ENCODE results near the gene ZNF346. TPM values are rescaled to one million over a fixed set of nuclear protein-coding genes. Genes with fewer than 3 reads are reported as not detected.
"Not testable (repeated sequence)": the region's sequence is repeated elsewhere in the genome, so short reads cannot be mapped to it uniquely, and the experiment has no call there.

ZNF346 gene, protein sequence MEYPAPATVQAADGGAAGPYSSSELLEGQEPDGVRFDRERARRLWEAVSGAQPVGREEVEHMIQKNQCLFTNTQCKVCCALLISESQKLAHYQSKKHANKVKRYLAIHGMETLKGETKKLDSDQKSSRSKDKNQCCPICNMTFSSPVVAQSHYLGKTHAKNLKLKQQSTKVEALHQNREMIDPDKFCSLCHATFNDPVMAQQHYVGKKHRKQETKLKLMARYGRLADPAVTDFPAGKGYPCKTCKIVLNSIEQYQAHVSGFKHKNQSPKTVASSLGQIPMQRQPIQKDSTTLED
- total RNA-seq: 10 to 100 TPM; 18.7 to 21.7 (median 21.3) TPM

DNA sequence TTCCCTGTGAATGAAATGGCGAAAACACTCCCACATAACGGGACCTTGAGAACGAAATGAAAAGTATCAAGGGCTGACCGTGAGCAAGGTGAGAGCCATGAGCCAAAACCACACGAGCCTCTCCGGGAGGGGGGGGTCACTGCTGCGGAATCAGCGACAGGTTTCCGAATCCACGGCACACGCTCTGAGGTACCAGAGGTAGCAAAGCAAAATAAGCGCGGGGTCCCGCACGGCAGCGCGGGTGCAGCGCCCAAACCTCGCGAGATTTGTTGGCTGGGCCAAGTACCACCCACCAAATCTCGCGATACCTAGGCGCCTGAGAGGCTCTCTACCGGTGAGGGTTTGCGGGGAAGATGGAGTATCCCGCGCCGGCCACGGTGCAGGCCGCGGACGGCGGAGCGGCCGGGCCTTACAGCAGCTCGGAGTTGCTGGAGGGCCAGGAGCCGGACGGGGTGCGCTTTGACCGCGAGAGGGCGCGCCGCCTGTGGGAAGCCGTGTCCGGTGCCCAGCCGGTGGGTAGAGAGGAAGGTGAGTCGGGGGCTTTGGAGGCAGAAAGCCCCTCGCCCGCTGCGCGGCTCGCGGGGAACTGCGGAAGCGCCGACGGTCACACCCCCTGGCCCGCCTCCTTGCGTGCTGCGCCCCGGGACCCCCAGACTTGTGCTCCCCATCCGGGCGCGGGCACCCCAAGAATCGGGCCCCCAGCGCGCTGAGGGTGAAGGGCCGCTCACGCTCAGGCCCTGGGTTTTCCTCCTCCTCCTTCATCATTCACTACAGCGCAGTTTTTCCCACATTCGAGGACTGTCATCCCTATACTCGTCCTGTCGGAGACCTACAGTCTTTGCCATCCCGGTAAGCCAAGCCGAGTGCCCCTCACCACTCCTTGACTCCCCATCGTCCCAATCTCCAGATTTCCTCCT lies at the start of gene ZNF346:
Gene ZNF346 (plus strand): TSS at position 311 of the 917 bp plus-strand sequence. CDS start 43 bp downstream, at position 354.
- peaks cover 31% of the 10 kb centered on the region for H3K4me1 Mint-ChIP-seq (ENCODE audit: low read depth)
- DNase-seq (peak; percentile 90), ATAC-seq (peak; percentile 99)
- no peaks in the 10 kb centered on the region for H3K27me3 Mint-ChIP-seq (ENCODE audit: low read depth)
- peaks cover 7% of the 10 kb centered on the region for H3K36me3 Mint-ChIP-seq (ENCODE audit: insufficient read depth)
- peak within 1 kb of the TSS; percentile 99 for H3K4me3 Mint-ChIP-seq
- no peaks in the 10 kb centered on the region for H3K9me3 Mint-ChIP-seq

DNA sequence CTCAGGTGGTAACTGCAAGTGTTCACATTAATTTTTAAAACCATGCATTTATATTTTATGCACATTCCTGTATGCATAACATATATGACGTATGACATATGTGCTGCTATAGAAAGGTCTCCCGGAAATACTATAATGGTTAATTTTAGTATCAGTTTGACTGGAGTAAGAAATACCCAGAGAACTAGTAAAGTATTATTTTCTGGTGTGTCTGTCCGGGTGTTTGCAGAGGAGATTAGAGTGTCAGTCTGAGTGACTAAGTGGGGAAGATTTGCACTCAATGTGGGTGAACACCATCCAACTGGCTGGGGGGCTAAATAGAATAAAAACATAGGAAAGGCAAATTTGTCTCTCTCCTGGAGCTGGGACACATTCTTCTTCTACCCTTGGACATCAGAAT lies 42.8 kb upstream of the ZNF346 start:
- Mint-ChIP-seq H3K36me3 (ENCODE audit: insufficient read depth) (peaks cover 29% of the 10 kb centered on the region), H3K9me3 (no peaks in the 10 kb centered on the region), H3K27me3 (ENCODE audit: low read depth) (no peaks in the 10 kb centered on the region), H3K4me3 (no peak overlapping the region), H3K4me1 (ENCODE audit: low read depth) (peaks cover 11% of the 10 kb centered on the region)
- ATAC-seq: no peak
- no peak for DNase-seq

DNA sequence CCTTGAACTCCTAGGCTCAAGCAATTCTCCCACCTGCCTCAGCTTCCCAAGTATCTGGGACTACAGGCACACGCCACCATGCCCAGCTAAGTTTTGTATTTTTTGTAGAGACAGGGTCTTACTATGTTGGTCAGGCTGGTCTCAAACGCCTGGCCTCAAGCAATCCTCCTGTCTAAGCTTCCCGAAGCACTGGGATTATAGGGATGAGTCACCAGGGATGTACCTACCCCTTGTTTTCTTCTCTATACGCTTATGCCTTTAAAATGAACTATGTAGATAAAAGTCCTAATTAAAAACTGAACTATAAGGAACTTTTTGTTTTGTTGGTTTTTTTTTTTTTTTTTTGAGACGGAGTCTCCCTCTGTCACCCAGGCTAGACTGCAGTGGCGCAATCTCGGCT lies 41.7 kb upstream of the ZNF346 start:
- H3K27me3 Mint-ChIP-seq (ENCODE audit: low read depth): no peaks in the 10 kb centered on the region
- no peak overlapping the region for H3K4me3 Mint-ChIP-seq
- no peak for DNase-seq
- peaks cover 15% of the 10 kb centered on the region for H3K4me1 Mint-ChIP-seq (ENCODE audit: low read depth)
- H3K36me3 Mint-ChIP-seq (ENCODE audit: insufficient read depth): peaks cover 23% of the 10 kb centered on the region
- no peak for ATAC-seq
- no peaks in the 10 kb centered on the region for H3K9me3 Mint-ChIP-seq

DNA sequence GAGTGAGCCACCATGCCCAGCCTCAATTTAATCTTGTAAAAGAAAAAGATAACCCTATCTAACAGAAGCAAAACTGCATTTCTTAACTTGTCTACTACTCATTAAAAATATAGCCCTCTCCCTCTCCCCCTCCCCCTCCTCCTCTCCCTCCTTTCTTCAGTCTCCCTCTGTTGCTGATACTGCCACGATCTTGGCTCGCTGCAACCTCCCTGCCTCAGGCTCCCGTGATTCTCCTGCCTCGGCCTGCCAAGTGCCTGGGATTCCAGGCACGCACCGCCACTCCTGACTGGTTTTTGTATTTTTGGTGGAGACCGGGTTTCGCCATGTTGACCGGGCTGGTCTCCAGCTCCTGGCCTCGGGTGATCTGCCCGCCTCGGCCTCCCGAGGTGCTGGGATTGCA lies 39.4 kb upstream of the ZNF346 start:
- not testable (repeated sequence) for DNase-seq; H3K4me3 Mint-ChIP-seq; H3K27me3 Mint-ChIP-seq (ENCODE audit: low read depth); ATAC-seq; H3K9me3 Mint-ChIP-seq
- Mint-ChIP-seq H3K36me3 (ENCODE audit: insufficient read depth) (peaks cover 20% of the 10 kb centered on the region), H3K4me1 (ENCODE audit: low read depth) (peaks cover 27% of the 10 kb centered on the region)

DNA sequence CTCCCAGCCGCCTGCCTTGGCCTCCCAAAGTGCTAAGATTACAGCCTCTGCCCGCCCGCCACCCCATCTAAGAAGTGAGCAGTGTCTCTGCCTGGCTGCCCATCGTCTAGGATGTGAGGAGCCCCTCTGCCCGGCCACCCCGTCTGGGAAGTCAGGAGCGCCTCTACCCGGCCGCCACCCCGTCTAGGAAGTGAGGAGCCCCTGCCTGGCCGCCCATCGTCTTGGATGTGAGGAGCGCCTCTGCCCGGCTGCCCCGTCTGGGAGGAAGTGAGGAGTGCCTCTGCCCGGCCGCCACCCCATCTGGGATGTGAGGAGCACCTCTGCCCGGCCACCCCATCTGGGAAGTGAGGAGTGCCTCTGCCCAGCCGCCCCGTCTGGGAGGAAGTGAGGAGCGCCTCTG lies 38.9 kb upstream of the ZNF346 start:
- not testable (repeated sequence) for H3K9me3 Mint-ChIP-seq; H3K4me3 Mint-ChIP-seq; H3K27me3 Mint-ChIP-seq (ENCODE audit: low read depth); ATAC-seq; DNase-seq
- peaks cover 29% of the 10 kb centered on the region for H3K4me1 Mint-ChIP-seq (ENCODE audit: low read depth)
- peaks cover 22% of the 10 kb centered on the region for H3K36me3 Mint-ChIP-seq (ENCODE audit: insufficient read depth)

DNA sequence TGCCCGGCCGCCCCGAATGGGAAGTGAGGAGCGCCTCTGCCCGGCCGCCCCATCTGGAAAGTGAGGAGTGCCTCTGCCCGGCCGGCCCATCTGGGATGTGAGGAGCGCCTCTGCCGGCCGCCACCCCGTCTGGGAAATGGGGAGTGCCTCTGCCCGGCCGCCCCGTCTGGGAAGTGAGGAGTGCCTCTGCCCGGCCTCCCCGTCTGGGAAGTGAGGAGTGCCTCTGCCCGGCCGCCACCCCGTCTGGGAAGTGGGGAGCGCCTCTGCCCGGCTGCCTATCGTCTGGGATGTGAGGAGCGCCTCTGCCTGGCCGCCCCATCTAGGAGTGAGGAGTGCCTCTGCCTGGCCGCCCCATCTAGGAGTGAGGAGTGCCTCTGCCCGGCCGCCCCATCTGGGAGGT lies 38.3 kb upstream of the ZNF346 start:
- peaks cover 17% of the 10 kb centered on the region for H3K36me3 Mint-ChIP-seq (ENCODE audit: insufficient read depth)
- H3K4me3 Mint-ChIP-seq; H3K9me3 Mint-ChIP-seq; ATAC-seq; H3K27me3 Mint-ChIP-seq (ENCODE audit: low read depth); DNase-seq: not testable (repeated sequence)
- peaks cover 30% of the 10 kb centered on the region for H3K4me1 Mint-ChIP-seq (ENCODE audit: low read depth)

DNA sequence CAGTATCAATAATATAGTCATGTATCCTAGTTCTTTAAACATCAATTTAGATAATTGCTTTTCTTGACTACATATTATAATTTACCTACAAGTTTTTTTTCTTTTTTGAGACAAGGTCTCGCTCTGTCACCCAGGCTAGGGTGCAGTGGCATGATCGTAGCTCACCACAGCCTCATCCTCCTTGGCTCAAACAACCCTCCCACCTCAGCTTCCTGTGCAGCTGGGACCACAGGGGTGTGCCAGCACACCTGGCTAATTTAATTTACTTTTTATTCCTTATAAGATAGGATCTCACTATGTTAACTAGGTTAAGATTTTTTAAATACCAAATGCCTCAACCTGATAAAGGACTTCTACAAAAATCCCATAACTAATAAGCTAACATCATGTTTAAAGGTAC lies 37.0 kb upstream of the ZNF346 start:
- ATAC-seq (peak in 1 of 2 donors; percentile 46), DNase-seq (peak; percentile 18)
- peaks cover 11% of the 10 kb centered on the region for H3K36me3 Mint-ChIP-seq (ENCODE audit: insufficient read depth)
- no peaks in the 10 kb centered on the region for H3K27me3 Mint-ChIP-seq (ENCODE audit: low read depth)
- no peaks in the 10 kb centered on the region for H3K9me3 Mint-ChIP-seq
- peak overlapping the region; percentile 38 for H3K4me3 Mint-ChIP-seq
- H3K4me1 Mint-ChIP-seq (ENCODE audit: low read depth): peaks cover 29% of the 10 kb centered on the region

DNA sequence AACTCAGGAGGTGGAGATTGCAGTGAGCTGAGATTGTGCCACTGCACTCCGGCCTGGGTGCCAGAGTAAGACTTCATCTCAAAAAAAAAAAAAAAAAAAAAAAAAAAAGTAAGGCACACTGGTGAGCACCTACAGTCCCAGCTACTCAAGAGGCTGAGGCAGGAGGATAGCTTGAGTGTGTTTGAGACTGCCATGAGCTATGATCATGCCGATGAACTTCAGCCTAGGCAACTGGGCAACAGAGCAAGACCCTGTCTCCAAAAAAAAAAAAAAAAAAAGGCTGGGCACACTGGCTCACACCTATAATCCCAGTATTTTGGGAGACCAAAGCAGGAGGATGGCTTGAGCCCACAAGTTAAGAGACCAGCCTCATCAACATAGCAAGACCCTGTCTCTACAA lies 36.2 kb upstream of the ZNF346 start:
- Mint-ChIP-seq H3K9me3 (no peaks in the 10 kb centered on the region), H3K27me3 (ENCODE audit: low read depth) (no peaks in the 10 kb centered on the region), H3K36me3 (ENCODE audit: insufficient read depth) (peaks cover 8% of the 10 kb centered on the region), H3K4me1 (ENCODE audit: low read depth) (peaks cover 29% of the 10 kb centered on the region), H3K4me3 (no peak overlapping the region)
- ATAC-seq (no peak), DNase-seq (no peak)

DNA sequence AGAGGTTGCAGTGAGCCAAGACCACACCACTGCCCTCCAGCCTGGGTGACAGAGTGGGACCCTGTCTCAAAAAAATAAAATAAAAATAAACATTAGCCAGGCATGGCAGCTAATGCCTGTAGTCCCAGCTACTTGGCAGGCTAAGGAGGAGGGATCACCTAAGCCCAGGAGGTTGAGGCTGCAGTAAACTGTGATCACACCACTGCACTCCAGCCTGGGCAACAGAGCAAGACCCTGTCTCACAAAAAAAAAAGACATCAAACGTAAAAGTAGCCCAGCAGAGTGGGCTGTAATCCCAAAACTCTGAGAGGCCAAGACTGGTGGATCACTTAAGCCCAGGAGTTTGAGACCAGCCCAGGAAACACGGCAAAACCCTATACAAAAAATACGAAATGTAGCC lies 34.9 kb upstream of the ZNF346 start:
- Mint-ChIP-seq H3K36me3 (ENCODE audit: insufficient read depth) (peaks cover 3% of the 10 kb centered on the region), H3K4me3 (no peak overlapping the region), H3K9me3 (no peaks in the 10 kb centered on the region), H3K27me3 (ENCODE audit: low read depth) (no peaks in the 10 kb centered on the region), H3K4me1 (ENCODE audit: low read depth) (peaks cover 28% of the 10 kb centered on the region)
- ATAC-seq (no peak), DNase-seq (no peak)

DNA sequence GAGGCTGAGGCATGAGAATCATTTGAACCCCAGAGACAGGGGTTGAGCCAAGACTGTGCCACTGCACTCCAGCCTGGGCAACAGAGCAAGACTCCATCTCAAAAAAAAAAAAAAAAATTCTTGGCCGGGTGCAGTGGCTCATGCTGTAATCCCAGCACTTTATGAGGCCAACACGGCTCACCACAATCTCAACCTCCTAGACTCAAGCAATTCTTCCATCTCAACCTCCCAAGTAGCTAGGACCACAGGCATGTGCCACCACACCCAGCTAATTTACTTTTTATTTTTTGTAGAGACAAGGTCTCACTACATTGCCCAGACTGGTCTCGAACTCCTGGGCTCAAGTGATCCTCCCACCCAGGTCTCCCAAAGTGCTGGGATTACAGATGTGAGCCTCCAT lies 29.4 kb upstream of the ZNF346 start:
- not testable (repeated sequence) for ATAC-seq; DNase-seq; H3K27me3 Mint-ChIP-seq (ENCODE audit: low read depth); H3K9me3 Mint-ChIP-seq; H3K4me3 Mint-ChIP-seq
- Mint-ChIP-seq H3K4me1 (ENCODE audit: low read depth) (peaks cover 41% of the 10 kb centered on the region), H3K36me3 (ENCODE audit: insufficient read depth) (peaks cover 21% of the 10 kb centered on the region)

DNA sequence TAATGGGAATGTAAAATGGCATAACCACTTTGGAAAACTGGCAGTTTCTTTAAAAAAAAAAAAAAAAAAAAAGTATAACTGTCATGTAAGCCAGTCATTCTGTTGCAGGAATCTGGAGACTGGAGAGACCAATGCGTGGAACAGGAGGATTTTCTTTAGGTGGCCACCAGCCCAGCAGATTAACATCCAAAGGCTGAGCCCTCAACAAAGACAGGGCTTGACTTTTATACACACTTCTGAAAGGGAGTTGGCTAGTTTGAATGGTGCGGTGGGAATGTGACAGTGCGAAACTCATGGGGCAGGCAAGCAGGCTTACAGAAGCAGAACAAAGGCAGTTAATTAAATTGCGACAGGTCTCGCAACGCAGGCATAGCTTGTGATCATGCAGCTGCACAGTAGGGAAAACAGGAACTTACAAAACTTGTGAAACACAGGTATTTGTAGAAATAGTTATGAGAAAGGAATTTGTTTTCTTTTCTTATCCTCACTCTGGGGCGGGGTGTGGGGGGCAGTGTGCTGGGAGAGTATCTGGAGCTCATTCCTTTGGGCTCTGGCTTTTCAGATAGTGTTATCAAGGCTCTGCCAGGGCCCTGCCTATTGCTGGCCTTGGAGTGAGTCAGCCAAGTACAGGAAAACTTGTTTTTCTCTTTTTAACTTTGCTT lies 27.9 kb upstream of the ZNF346 start:
- H3K4me1 Mint-ChIP-seq (ENCODE audit: low read depth): peaks cover 41% of the 10 kb centered on the region
- ATAC-seq (no peak), DNase-seq (no peak)
- H3K36me3 Mint-ChIP-seq (ENCODE audit: insufficient read depth): peaks cover 21% of the 10 kb centered on the region
- peaks cover 6% of the 10 kb centered on the region for H3K9me3 Mint-ChIP-seq
- no peak overlapping the region for H3K4me3 Mint-ChIP-seq
- H3K27me3 Mint-ChIP-seq (ENCODE audit: low read depth): no peaks in the 10 kb centered on the region

DNA sequence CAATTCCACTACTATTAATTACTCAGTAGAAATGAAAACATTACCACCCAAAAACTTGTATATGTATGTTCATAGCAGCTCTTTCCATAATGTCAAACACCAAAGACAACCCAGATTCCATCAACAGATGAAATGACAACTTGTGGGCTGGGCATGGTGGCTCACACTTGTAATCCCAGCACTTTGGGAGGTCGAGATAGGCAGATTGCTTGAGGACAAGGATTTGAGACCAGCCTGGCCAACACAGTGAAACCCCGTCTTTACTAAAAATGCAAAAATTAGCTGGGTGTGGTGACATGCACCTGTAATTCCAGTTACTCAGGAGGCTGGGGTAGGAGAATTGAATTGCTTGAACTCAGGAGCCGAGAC lies 27.4 kb upstream of the ZNF346 start:
- Mint-ChIP-seq H3K9me3 (peaks cover 6% of the 10 kb centered on the region), H3K4me3 (no peak overlapping the region), H3K27me3 (ENCODE audit: low read depth) (no peaks in the 10 kb centered on the region), H3K36me3 (ENCODE audit: insufficient read depth) (peaks cover 23% of the 10 kb centered on the region), H3K4me1 (ENCODE audit: low read depth) (peaks cover 40% of the 10 kb centered on the region)
- ATAC-seq (no peak), DNase-seq (no peak)

DNA sequence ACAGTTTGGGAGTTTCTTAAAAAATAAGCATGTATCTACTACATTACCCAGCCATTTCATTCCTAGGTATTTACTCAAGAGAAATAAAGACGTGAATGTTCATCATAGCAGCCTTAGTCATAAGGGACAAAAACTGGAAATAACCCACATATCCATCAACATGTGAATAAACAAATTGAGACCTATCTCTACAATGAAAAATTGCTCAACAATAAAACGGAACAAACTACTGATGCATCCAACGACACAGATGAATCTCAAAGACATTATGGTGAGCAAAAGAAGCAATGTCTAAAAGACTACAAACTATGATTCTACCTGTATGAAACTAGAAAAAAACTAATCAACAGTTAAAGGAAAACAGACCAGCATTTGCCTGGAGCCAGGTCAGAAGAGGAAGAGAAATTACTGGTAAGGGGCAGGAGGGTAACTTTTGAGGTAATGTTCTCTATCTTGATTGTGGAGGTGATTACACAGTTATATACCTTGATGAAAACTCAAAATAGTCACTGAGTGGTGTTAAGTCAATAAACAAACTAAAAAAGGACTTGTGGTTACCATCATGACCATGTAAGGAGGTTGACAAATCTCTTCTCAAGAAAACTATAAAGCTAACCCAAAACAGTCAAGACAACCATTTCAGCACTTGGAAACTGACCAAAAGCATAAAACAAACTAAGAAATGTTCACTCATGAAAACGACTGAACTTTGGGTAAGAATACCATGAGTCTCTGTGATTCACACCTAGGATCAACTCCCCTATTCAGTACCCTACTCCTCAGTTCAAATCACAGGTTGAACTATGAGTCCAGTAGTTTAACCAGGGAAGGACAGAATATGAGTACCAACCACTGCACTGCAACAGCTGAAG lies 26.4 kb upstream of the ZNF346 start:
- peaks cover 43% of the 10 kb centered on the region for H3K4me1 Mint-ChIP-seq (ENCODE audit: low read depth)
- peaks cover 6% of the 10 kb centered on the region for H3K9me3 Mint-ChIP-seq
- no peaks in the 10 kb centered on the region for H3K27me3 Mint-ChIP-seq (ENCODE audit: low read depth)
- peak; percentile 72 to 76 for ATAC-seq
- H3K36me3 Mint-ChIP-seq (ENCODE audit: insufficient read depth): peaks cover 23% of the 10 kb centered on the region
- no peak for DNase-seq
- no peak overlapping the region for H3K4me3 Mint-ChIP-seq

DNA sequence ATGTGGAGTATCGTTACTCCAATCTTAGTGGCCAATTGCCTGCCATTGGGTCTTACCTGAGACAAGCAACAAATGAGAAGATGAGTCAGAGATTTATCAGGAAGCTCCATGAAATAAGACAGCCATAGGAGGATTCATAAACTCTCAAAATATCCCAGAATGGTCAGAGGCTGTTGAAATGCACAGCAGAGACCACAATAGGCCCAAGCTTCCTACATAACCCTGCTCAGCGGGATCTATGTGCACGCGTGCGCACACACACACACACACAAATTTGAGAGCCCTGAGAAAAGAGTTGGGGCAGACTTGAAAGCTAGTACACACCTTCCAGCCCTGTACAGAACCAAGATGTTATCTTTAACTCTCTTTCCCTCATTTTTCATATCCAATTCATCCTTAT lies 25.7 kb upstream of the ZNF346 start:
- ATAC-seq (no peak), DNase-seq (no peak)
- peaks cover 6% of the 10 kb centered on the region for H3K9me3 Mint-ChIP-seq
- peaks cover 43% of the 10 kb centered on the region for H3K4me1 Mint-ChIP-seq (ENCODE audit: low read depth)
- H3K36me3 Mint-ChIP-seq (ENCODE audit: insufficient read depth): peaks cover 23% of the 10 kb centered on the region
- no peak overlapping the region for H3K4me3 Mint-ChIP-seq
- H3K27me3 Mint-ChIP-seq (ENCODE audit: low read depth): no peaks in the 10 kb centered on the region

Measured in activated T-cell treated with anti-CD3 and anti-CD28 coated beads, Interleukin-2, amount 50 U/mL, for 4 hours (primary cell).